RWPE2 (cell line): ENCODE measurements around the gene PGBD5.

Source experiments
- ATAC-seq: fragments of 200-7000 bp; cut with Tn5 transposase; 3 replicates; pipeline ENCODE4 v1.9.1; 2021; ENCODE audit warnings: low read depth
- DNase-seq: peaks from one replicate; pipeline ENCODE4 v3.0.0-alpha.2; 2020; ENCODE audit warnings: low spot score
- H3K27ac ChIP-seq: fragments of 450-650 bp; 2 replicates; pipeline ENCODE4 v1.5.1; 2017; ENCODE audit warnings: mild to moderate bottlenecking; ENCODE audit not compliant: poor library complexity, severe bottlenecking
- H3K27me3 ChIP-seq: fragments of 250-450 bp; sonication (Bioruptor Pico); 2 replicates; pipeline ENCODE4 v1.5.1; 2021; ENCODE audit warnings: mild to moderate bottlenecking, moderate library complexity; ENCODE audit not compliant: insufficient read depth, poor library complexity, severe bottlenecking
- H3K36me3 ChIP-seq: fragments of 250-450 bp; sonication (Bioruptor Pico); 2 replicates; pipeline ENCODE4 v1.5.1; 2020; ENCODE audit warnings: low read depth, mild to moderate bottlenecking, moderate library complexity
- H3K4me1 ChIP-seq: fragments of 250-450 bp; sonication (Bioruptor Pico); 2 replicates; pipeline ENCODE4 v1.5.1; 2021; ENCODE audit warnings: mild to moderate bottlenecking, moderate library complexity; ENCODE audit not compliant: insufficient read depth, poor library complexity, severe bottlenecking
- H3K4me3 ChIP-seq: fragments of 250-450 bp; sonication (Bioruptor Pico); 2 replicates; pipeline ENCODE4 v1.5.1; 2021; ENCODE audit warnings: mild to moderate bottlenecking, moderate library complexity; ENCODE audit not compliant: severe bottlenecking
- H3K9me3 ChIP-seq: fragments of 250-450 bp; sonication (Bioruptor Pico); 2 replicates; pipeline ENCODE4 v1.5.1; 2021; ENCODE audit warnings: mild to moderate bottlenecking, moderate library complexity; ENCODE audit not compliant: severe bottlenecking
- CTCF ChIP-seq: fragments of 450-650 bp; IDR thresholded peaks from one replicate; pipeline ENCODE4 v1.5.1; 2017; ENCODE audit warnings: mild to moderate bottlenecking, moderate library complexity; ENCODE audit not compliant: poor library complexity, severe bottlenecking

The PGBD5 gene

GRCh38 chr1:230266456-230266855 is 159.7 kb downstream of the PGBD5 start:
- Histone ChIP-seq H3K27ac (no peak overlapping the region), H3K4me3 (no peak overlapping the region), H3K36me3 (no peaks in the 10 kb centered on the region), H3K9me3 (no peaks in the 10 kb centered on the region), H3K4me1 (no peaks in the 10 kb centered on the region), H3K27me3 (no peaks in the 10 kb centered on the region)
- no peak for TF ChIP-seq CTCF
- ATAC-seq (no peak), DNase-seq (no peak)

- Histone ChIP-seq H3K9me3 (no peaks in the 10 kb centered on the region), H3K4me3 (no peak overlapping the region), H3K27me3 (no peaks in the 10 kb centered on the region), H3K4me1 (no peaks in the 10 kb centered on the region), H3K36me3 (no peaks in the 10 kb centered on the region), H3K27ac (no peak overlapping the region)
- no peak for DNase-seq
- no peak for ATAC-seq
- TF ChIP-seq CTCF, result no peak
Observed at GRCh38 chr1:230265200-230266115, 160.7 kb downstream of the PGBD5 start.
